Vagina (tissue), 2 donors: ENCODE measurements around the gene STOX2. TPM values are rescaled to one million over a fixed set of nuclear protein-coding genes. Genes with fewer than 3 reads are reported as not detected.

Source experiments
- DNase-seq, 2 donors: peaks; one replicate each; pipeline ENCODE4 v3.0.0-alpha.2; 2017; ENCODE audit errors: extremely low spot score in 2 of 2
- H3K27ac ChIP-seq: fragments of 200-600 bp; sonication (generic); one replicate; pipeline ENCODE4 v1.5.1; 2019
- H3K27me3 ChIP-seq: fragments of 200-600 bp; sonication (generic); one replicate; pipeline ENCODE4 v1.5.1; 2019
- H3K36me3 ChIP-seq, 2 donors: fragments of 200-600 bp; sonication (generic); one replicate each; pipeline ENCODE4 v1.5.1; 2017 to 2019
- H3K4me1 ChIP-seq: fragments of 200-600 bp; sonication (generic); one replicate; pipeline ENCODE4 v1.5.1; 2019
- H3K4me3 ChIP-seq, 2 donors: fragments of 200-600 bp; sonication (generic); 1 replicate in 1 of 2; 2 replicates in 1 of 2; pipeline ENCODE4 v1.5.1; 2016 to 2019
- H3K9me3 ChIP-seq: fragments of 200-600 bp; sonication (generic); one replicate; pipeline ENCODE4 v1.5.1; 2019
- CTCF ChIP-seq, 3 experiments: fragments of 450-650 bp in 2 of 3; fragments of 200-600 bp in 1 of 3; sonication (generic) in 1 of 3; IDR thresholded peaks; one replicate each; pipeline ENCODE4 v1.5.1; 2017 to 2019; ENCODE audit warnings: antibody characterized with exemption in 3 of 3, mild to moderate bottlenecking in 2 of 3, moderate library complexity in 2 of 3
- POLR2A ChIP-seq, 2 donors: fragments of 450-650 bp; IDR thresholded peaks; one replicate each; pipeline ENCODE4 v1.6.1; 2017; ENCODE audit warnings: antibody characterized with exemption in 2 of 2, mild to moderate bottlenecking in 2 of 2, moderate library complexity in 2 of 2
- POLR2AphosphoS5 ChIP-seq, 2 donors: sonication (generic); formaldehyde crosslinking; IDR thresholded peaks; one replicate each; pipeline ENCODE4 v1.9.0; 2017; ENCODE audit warnings: antibody characterized with exemption in 2 of 2, mild to moderate bottlenecking in 2 of 2, low read depth in 1 of 2; ENCODE audit not compliant: insufficient read depth in 1 of 2
- intact Hi-C: fragments of 100-400 bp; cut with DNase I; formaldehyde crosslinking; loops from one replicate; pipeline ENCODE4 v1.15.1; 2023
- total RNA-seq: library from RNA; depleted of rRNA; stranded (reverse); fragments of >200 nt; gene quantifications from one replicate; pipeline ENCODE4 v1.2.3, GENCODE V29; 2016

Gene STOX2
- total RNA-seq, 1 donor from 2014 or later: 11.5 TPM

GRCh38 chr4:183995570-183995969, 90.5 kb downstream of the STOX2 start:
- no peaks in the 10 kb centered on the region for H3K9me3 ChIP-seq
- H3K4me3 ChIP-seq: no peak overlapping the region
- no peaks in the 10 kb centered on the region for H3K27me3 ChIP-seq
- H3K4me1 ChIP-seq: no peaks in the 10 kb centered on the region
- intact Hi-C loops: loop anchor here (10.0 kb wide), 1 partner anchor 149 kb away; no protein-coding TSS in a partner anchor
- no peak overlapping the region for H3K27ac ChIP-seq
- TF ChIP-seq POLR2AphosphoS5 (IDR thresholded peaks at IDR 0.05; ENCODE audit: insufficient read depth in 1 of 2, low read depth in 1 of 2): no peak
- TF ChIP-seq POLR2A (IDR thresholded peaks at IDR 0.05): no peak
- no peak for TF ChIP-seq CTCF (IDR thresholded peaks at IDR 0.05)
- no peak for DNase-seq
- no peaks in the 10 kb centered on the region for H3K36me3 ChIP-seq

- Histone ChIP-seq H3K4me3 (no peak overlapping the region), H3K36me3 (no peaks in the 10 kb centered on the region), H3K27me3 (no peaks in the 10 kb centered on the region), H3K4me1 (no peaks in the 10 kb centered on the region), H3K27ac (no peak overlapping the region), H3K9me3 (no peaks in the 10 kb centered on the region)
- intact Hi-C loops: loop anchor here (10.0 kb wide), 1 partner anchor 148 kb away; no protein-coding TSS in a partner anchor
- no peak for DNase-seq
- TF ChIP-seq CTCF (IDR thresholded peaks at IDR 0.05): no peak
- TF ChIP-seq POLR2AphosphoS5 (IDR thresholded peaks at IDR 0.05; ENCODE audit: insufficient read depth in 1 of 2, low read depth in 1 of 2): no peak
- no peak for TF ChIP-seq POLR2A (IDR thresholded peaks at IDR 0.05)
These were observed 91.8 kb downstream of the STOX2 start for GRCh38 chr4:183996868-183997267.

GRCh38 chr4:183999435-183999834, 94.3 kb downstream of the STOX2 start:
- intact Hi-C loops: loop anchor here (10.0 kb wide), 1 partner anchor 145 kb away; no protein-coding TSS in a partner anchor
- DNase-seq: no peak
- Histone ChIP-seq H3K4me1 (no peaks in the 10 kb centered on the region), H3K27me3 (no peaks in the 10 kb centered on the region), H3K36me3 (no peaks in the 10 kb centered on the region), H3K27ac (no peak overlapping the region), H3K4me3 (no peak overlapping the region), H3K9me3 (no peaks in the 10 kb centered on the region)
- TF ChIP-seq POLR2A (IDR thresholded peaks at IDR 0.05) (no peak), POLR2AphosphoS5 (IDR thresholded peaks at IDR 0.05; ENCODE audit: insufficient read depth in 1 of 2, low read depth in 1 of 2) (no peak), CTCF (IDR thresholded peaks at IDR 0.05) (no peak)

GRCh38 chr4:184000457-184001396, 95.6 kb downstream of the STOX2 start:
- no peak for DNase-seq
- H3K4me3 ChIP-seq: no peak overlapping the region
- intact Hi-C loops: no loop called here

More at GRCh38 chr4:184000457-184001396, 95.6 kb downstream of the STOX2 start:
- Histone ChIP-seq H3K9me3 (no peaks in the 10 kb centered on the region), H3K36me3 (no peaks in the 10 kb centered on the region), H3K4me1 (no peaks in the 10 kb centered on the region), H3K27me3 (no peaks in the 10 kb centered on the region), H3K27ac (no peak overlapping the region)
- no peak for TF ChIP-seq POLR2AphosphoS5 (IDR thresholded peaks at IDR 0.05; ENCODE audit: insufficient read depth in 1 of 2, low read depth in 1 of 2)
- TF ChIP-seq POLR2A (IDR thresholded peaks at IDR 0.05): no peak
- no peak for TF ChIP-seq CTCF (IDR thresholded peaks at IDR 0.05)
